HFF-Myc (cell line): Measurements from ENCODE around the gene MAP3K13.
"Not testable (repeated sequence)": the region's sequence is repeated elsewhere in the genome, so short reads cannot be mapped to it uniquely, and the experiment has no call there.

Experiments used
- DNase-seq: peaks from one replicate; pipeline ENCODE4 v3.0.0-alpha.2; 2011; ENCODE audit warnings: low read depth; ENCODE audit errors: extremely low read depth
- H3K4me3 ChIP-seq: replicated peaks from 2 replicates; pipeline ENCODE4 v1.5.1; 2011; ENCODE audit warnings: low read depth, mild to moderate bottlenecking, control low read depth, low read length
- TF ChIP-seq, protein P1 (sequence below): IDR thresholded peaks from 2 replicates; pipeline ENCODE4 v1.5.1; 2012; ENCODE audit warnings: mild to moderate bottlenecking, low read depth, low read length, control low read depth; ENCODE audit errors: missing control alignments

Gene MAP3K13

DNA sequence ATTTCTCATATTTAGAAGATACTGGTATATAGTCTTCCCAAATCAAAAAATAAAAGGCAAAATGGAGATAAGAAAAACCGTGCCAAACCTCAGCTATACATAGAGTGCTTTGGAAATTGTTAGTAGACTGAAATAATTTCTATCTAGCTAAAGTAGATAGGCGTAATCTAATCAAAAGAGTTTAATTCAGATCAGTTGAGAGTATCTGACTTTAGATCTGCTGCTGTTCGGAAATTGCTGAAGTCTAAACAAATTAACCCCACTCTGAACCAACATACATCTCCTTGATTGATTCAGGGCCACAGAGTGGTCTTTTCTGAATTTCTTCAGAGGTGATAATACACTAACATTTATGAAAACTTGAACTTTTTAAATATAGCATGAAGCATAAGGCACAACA is 40.1 kb downstream of the MAP3K13 start:
- DNase-seq, result no peak

DNA sequence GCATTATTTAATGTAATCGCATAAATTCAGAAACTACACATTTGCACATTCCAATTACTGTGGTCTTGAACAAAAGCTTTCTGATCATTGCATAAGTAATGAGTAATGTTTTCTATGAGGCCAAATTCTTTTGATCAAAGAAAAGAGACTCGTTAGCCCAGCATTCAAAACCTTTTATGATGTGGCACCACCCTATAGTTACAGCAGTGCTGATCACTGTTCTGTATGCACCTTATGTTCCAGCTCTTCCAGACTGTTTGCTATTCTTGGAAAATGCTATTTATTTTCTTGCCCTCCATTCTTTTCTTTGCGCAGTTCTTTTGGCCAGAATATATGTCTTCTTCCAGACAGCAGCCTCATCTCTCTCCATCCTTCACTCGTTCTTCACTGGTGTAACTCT is 42.3 kb downstream of the MAP3K13 start:
- TF ChIP-seq, protein P1, sequence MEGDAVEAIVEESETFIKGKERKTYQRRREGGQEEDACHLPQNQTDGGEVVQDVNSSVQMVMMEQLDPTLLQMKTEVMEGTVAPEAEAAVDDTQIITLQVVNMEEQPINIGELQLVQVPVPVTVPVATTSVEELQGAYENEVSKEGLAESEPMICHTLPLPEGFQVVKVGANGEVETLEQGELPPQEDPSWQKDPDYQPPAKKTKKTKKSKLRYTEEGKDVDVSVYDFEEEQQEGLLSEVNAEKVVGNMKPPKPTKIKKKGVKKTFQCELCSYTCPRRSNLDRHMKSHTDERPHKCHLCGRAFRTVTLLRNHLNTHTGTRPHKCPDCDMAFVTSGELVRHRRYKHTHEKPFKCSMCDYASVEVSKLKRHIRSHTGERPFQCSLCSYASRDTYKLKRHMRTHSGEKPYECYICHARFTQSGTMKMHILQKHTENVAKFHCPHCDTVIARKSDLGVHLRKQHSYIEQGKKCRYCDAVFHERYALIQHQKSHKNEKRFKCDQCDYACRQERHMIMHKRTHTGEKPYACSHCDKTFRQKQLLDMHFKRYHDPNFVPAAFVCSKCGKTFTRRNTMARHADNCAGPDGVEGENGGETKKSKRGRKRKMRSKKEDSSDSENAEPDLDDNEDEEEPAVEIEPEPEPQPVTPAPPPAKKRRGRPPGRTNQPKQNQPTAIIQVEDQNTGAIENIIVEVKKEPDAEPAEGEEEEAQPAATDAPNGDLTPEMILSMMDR, result no peak
- DNase-seq, result no peak
- H3K4me3 ChIP-seq, result no peak overlapping the region

More for the DNA sequence above, 40.1 kb downstream of the MAP3K13 start:
- TF ChIP-seq, protein P1, result no peak
- H3K4me3 ChIP-seq, result no peak overlapping the region

DNA sequence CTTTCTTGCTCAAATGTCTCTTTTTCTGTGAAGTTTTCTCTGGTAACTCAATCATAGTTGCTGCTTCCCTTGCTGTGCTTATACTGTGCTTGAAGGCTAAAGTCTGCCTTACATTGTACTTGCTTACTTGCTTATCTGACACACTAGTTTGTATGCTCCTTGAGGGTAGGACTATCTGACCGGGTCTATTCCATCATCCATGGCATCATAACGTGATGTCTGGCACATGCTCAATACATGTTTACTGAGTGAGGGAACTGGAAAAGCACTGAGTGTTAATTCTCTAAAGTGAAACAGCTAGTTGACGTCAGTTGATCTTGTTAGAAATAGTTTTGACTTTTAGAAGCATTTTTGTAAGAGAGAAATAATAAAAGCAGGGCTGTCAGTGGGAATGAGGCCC is 42.7 kb downstream of the MAP3K13 start:
- DNase-seq, result no peak
- no peak overlapping the region for H3K4me3 ChIP-seq
- TF ChIP-seq, protein P1, result no peak

DNA sequence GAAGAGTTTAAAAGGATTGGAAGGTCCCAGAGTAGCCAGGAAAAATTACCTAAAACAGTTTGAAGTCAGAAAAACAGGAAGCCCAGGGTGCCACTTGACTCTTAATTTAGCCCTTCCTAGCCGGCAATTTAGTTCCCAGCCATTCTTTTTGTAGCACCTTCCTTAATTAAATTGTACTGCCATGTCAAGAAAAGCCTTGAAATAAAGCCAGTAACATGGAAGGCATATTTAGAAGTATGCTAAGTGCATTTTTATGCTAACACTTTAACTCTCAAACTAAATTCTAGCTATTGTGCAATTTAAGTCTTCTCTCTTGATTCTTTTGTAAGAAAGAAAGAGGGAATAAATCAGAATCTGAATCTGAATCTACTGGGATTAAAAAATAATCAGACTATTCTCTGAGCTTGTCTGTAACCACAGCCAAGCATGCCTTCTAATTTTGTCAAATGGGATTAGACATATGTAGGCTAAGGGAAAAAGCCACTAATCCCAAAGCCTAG is 43.2 kb downstream of the MAP3K13 start:
- H3K4me3 ChIP-seq, result no peak overlapping the region
- TF ChIP-seq, protein P1, result no peak
- DNase-seq, result no peak

DNA sequence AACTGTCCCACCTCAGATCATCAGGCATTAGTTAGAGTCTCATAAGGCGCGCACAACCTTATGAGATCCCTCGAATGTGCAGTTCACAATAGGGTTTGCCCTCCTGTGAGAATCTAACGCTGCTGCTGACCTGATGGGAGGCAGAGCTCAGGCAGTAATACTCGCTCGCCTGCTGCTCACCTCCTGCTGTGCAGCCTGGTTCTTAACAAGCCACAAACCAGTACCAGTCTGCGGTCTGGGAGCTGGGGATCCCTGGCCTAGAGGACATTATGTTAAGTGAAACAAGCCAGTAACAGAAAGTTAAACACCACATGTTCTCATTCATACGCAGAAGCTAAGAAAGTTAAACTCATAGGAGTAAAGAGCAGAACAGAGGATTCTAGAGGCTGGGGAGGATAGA is 47.0 kb downstream of the MAP3K13 start:
- DNase-seq, result no peak
- TF ChIP-seq, protein P1, result no peak
- no peak overlapping the region for H3K4me3 ChIP-seq

DNA sequence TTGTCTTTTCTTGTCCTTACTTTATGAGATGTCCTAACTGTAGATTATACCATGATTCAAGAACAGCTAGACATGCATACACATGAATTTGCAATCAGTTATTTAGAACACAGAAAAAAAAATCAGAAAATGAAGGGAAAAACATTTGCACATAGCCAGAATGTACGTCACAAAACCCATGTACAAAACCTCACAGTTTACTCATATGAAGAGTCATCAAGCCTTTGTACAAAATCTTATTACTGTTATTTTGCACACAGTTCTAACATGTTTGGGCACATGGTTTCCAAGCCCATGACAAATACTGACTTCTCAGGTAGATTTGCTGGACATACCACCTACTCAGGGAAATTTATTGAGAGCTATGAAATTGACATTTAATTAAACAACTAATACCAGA is 48.2 kb downstream of the MAP3K13 start:
- TF ChIP-seq, protein P1, result no peak
- H3K4me3 ChIP-seq, result no peak overlapping the region
- DNase-seq, result no peak

DNA sequence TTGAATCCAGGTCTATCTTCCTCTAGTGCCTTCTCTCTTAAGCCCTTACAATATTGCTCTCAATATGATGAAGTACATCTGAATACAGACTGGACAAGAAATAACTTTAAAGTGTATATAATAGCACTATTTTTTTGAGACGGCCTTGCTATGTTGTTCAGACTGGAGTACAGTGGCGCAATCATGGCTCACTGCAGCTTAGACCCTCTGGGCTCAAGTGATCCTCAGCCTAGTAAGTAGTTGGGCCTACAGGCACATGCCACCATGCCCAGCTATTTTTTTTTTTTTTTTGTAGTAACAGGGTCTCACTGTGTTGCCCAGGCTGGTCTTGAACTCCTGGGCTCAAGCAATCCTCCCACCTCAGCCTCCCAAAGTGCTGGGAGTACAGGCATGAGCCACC is 53.6 kb downstream of the MAP3K13 start:
- no peak for DNase-seq
- H3K4me3 ChIP-seq, result no peak overlapping the region
- TF ChIP-seq, protein P1, result no peak

DNA sequence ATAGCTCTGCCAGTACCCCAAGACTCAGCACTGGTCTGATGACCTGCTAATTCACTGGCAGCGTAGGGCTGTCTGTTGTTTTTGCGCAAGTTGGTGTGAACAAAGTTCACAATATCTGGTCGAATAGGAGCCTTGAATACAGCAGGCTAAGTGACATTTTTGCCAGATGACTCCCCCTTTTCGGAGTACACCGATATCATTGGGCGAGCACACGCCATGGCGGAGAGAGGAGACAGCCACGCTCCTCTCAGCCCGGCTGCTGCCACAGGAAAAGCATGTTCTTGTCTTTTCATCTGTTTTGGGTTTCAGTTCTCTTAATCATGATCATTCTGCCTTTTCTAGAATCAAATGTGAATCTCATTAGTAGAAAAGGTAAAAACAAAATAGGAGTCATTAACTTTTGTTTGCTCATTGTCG is 55.6 kb downstream of the MAP3K13 start:
- H3K4me3 ChIP-seq, result not testable (repeated sequence)

More for the DNA sequence above, 55.6 kb downstream of the MAP3K13 start:
- not testable (repeated sequence) for DNase-seq
